HG03066 (cell line): ENCODE data around the gene PAX9.

Experiments used
- ATAC-seq: cut with Tn5 transposase; IDR thresholded peaks from one replicate; pipeline ENCODE4 v1.9.1; 2021; ENCODE audit warnings: low read depth; ENCODE audit not compliant: unreplicated experiment

PAX9 gene

GRCh38 chr14:36723530-36723929 lies 61.9 kb downstream of the PAX9 start:
- no peak for ATAC-seq

GRCh38 chr14:36724162-36724561 lies 62.5 kb downstream of the PAX9 start:
- ATAC-seq, result no peak

DNA sequence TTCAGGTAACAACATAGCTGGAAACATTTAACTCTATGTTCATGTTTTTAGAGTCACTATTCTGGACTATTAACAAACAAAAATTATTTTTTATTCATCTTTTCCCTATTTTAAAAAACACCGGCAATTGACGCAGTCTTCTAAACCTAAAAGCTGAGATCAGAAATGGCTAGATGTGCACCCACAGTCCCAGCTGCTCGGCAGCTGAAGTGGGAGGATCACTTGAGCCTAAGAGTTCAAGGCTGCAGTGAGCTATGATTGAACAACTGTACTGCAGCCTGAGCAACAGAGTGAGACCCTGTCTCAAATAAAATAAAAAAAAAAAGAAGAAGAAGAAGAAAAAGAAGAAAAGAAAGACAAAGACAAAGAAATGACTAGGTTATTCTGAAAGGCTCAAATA lies 64.5 kb downstream of the PAX9 start:
- ATAC-seq, result no peak
